Measurements from ENCODE around the gene NCCRP1. TPM values are rescaled to one million over a fixed set of nuclear protein-coding genes. Genes with fewer than 3 reads are reported as not detected.

Gene NCCRP1
- total RNA-seq, 1 donor from 2014 or later: not detected

- no peak for DNase-seq (ENCODE audit: low spot score)
Observed at GRCh38 chr19:39178296-39179006, 18.3 kb upstream of the NCCRP1 start.

- DNase-seq (ENCODE audit: low spot score): no peak
Observed at GRCh38 chr19:39179754-39180153, 17.0 kb upstream of the NCCRP1 start.

GRCh38 chr19:39180749-39181148, 16.0 kb upstream of the NCCRP1 start:
- no peak for DNase-seq (ENCODE audit: low spot score)

- DNase-seq (ENCODE audit: low spot score): no peak
Observed at GRCh38 chr19:39181500-39182173, 15.1 kb upstream of the NCCRP1 start.

- no peak for DNase-seq (ENCODE audit: low spot score)
Observed at GRCh38 chr19:39182174-39182505, 14.6 kb upstream of the NCCRP1 start.

GRCh38 chr19:39183104-39183503, 13.7 kb upstream of the NCCRP1 start:
- no peak for DNase-seq (ENCODE audit: low spot score)

GRCh38 chr19:39186391-39186790, 10.4 kb upstream of the NCCRP1 start:
- no peak for DNase-seq (ENCODE audit: low spot score)

- DNase-seq (ENCODE audit: low spot score): no peak
Observed at GRCh38 chr19:39187552-39187943, 9.2 kb upstream of the NCCRP1 start.

- no peak for DNase-seq (ENCODE audit: low spot score)
Observed at GRCh38 chr19:39188960-39189359, 7.8 kb upstream of the NCCRP1 start.

- DNase-seq (ENCODE audit: low spot score): no peak
Observed at GRCh38 chr19:39190768-39191167, 6.0 kb upstream of the NCCRP1 start.

GRCh38 chr19:39192846-39193245, 3.9 kb upstream of the NCCRP1 start:
- no peak for DNase-seq (ENCODE audit: low spot score)

GRCh38 chr19:39193803-39194202, 3.0 kb upstream of the NCCRP1 start:
- DNase-seq (ENCODE audit: low spot score): no peak

GRCh38 chr19:39194832-39195542, 1.8 kb upstream of the NCCRP1 start:
- DNase-seq (ENCODE audit: low spot score): no peak

GRCh38 chr19:39195755-39196154, 1.0 kb upstream of the NCCRP1 start:
- no peak for DNase-seq (ENCODE audit: low spot score)

- DNase-seq (ENCODE audit: low spot score): no peak
Observed at GRCh38 chr19:39196320-39196719, 444 bp upstream of the NCCRP1 start.

- no peak for DNase-seq (ENCODE audit: low spot score)
Observed at GRCh38 chr19:39197808-39198207, 1.0 kb downstream of the NCCRP1 start.

GRCh38 chr19:39199025-39199424, 2.3 kb downstream of the NCCRP1 start:
- DNase-seq (ENCODE audit: low spot score): no peak

- DNase-seq (ENCODE audit: low spot score): no peak
Observed at GRCh38 chr19:39200066-39200802, 3.5 kb downstream of the NCCRP1 start.

GRCh38 chr19:39200803-39201115, 4.0 kb downstream of the NCCRP1 start:
- no peak for DNase-seq (ENCODE audit: low spot score)

- DNase-seq (ENCODE audit: low spot score): no peak
Observed at GRCh38 chr19:39202998-39203355, 6.2 kb downstream of the NCCRP1 start.

- no peak for DNase-seq (ENCODE audit: low spot score)
Observed at GRCh38 chr19:39203372-39204341, 6.9 kb downstream of the NCCRP1 start, which contains the start of gene SYCN. TSS of gene SYCN (minus strand) at chr19:39204263. CDS start at chr19:39204254, 9 bp downstream.
